ENCODE data around the gene KRTAP2-1.

DNA sequence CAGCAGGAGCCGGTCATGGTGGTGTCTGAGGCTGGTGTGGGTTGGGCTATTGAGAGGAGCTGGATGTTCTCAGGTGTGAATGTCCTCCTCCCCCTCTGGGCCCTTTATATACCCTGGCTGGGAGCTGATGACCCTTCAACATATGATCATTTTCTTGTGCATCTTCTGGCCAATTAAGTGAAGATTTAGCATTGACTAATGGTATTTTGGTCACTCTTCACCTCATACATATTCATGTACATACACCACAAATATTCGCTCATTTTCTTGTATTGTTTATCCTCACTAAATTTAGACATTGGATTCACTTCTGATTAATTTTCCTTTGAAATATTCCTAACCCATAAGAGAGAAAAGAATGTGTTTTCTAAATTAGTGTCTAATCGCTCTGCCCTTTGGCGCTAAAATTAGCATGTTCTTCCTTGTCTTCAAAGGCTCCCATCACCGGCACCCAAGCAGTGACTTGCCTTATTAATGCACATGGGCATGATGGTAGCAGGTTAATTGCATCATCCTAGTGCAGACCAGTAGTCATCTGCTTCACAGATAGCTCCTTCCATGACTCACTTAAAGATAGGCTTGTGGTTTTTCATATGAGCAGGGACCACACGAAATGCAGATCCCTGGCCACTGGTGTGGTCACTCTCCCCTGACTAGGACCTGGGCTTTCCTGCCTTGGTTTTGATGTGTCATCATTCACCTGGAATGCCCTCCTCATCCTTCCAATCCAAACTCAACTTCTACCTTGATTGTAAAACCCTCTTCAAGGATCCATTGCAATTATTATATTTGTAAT lies 18.9 kb upstream of the KRTAP2-1 start, which contains the start of gene KRTAP2-4:
- TF ChIP-seq, protein P1, sequence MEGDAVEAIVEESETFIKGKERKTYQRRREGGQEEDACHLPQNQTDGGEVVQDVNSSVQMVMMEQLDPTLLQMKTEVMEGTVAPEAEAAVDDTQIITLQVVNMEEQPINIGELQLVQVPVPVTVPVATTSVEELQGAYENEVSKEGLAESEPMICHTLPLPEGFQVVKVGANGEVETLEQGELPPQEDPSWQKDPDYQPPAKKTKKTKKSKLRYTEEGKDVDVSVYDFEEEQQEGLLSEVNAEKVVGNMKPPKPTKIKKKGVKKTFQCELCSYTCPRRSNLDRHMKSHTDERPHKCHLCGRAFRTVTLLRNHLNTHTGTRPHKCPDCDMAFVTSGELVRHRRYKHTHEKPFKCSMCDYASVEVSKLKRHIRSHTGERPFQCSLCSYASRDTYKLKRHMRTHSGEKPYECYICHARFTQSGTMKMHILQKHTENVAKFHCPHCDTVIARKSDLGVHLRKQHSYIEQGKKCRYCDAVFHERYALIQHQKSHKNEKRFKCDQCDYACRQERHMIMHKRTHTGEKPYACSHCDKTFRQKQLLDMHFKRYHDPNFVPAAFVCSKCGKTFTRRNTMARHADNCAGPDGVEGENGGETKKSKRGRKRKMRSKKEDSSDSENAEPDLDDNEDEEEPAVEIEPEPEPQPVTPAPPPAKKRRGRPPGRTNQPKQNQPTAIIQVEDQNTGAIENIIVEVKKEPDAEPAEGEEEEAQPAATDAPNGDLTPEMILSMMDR (IDR thresholded peaks at IDR 0.05), result no peak
- no peak for TF ChIP-seq POLR2A (IDR thresholded peaks at IDR 0.05)
